Measurements from ENCODE around the gene SLC25A19. TPM values are rescaled to one million over a fixed set of nuclear protein-coding genes. Genes with fewer than 3 reads are reported as not detected.

SLC25A19 gene
- total and polyA plus RNA-seq, 2 experiments from 2014 or later: 17.9 to 22.4 TPM

- TF ChIP-seq, protein P1, sequence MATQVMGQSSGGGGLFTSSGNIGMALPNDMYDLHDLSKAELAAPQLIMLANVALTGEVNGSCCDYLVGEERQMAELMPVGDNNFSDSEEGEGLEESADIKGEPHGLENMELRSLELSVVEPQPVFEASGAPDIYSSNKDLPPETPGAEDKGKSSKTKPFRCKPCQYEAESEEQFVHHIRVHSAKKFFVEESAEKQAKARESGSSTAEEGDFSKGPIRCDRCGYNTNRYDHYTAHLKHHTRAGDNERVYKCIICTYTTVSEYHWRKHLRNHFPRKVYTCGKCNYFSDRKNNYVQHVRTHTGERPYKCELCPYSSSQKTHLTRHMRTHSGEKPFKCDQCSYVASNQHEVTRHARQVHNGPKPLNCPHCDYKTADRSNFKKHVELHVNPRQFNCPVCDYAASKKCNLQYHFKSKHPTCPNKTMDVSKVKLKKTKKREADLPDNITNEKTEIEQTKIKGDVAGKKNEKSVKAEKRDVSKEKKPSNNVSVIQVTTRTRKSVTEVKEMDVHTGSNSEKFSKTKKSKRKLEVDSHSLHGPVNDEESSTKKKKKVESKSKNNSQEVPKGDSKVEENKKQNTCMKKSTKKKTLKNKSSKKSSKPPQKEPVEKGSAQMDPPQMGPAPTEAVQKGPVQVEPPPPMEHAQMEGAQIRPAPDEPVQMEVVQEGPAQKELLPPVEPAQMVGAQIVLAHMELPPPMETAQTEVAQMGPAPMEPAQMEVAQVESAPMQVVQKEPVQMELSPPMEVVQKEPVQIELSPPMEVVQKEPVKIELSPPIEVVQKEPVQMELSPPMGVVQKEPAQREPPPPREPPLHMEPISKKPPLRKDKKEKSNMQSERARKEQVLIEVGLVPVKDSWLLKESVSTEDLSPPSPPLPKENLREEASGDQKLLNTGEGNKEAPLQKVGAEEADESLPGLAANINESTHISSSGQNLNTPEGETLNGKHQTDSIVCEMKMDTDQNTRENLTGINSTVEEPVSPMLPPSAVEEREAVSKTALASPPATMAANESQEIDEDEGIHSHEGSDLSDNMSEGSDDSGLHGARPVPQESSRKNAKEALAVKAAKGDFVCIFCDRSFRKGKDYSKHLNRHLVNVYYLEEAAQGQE (IDR thresholded peaks at IDR 0.05; ENCODE audit: unreplicated experiment): no peak
- no peak for TF ChIP-seq EZH2phosphoT487 (IDR thresholded peaks at IDR 0.05; ENCODE audit: unreplicated experiment)
- TF ChIP-seq ZNF114 (CRISPR knock-in tag; IDR thresholded peaks at IDR 0.05): no peak
Observed at GRCh38 chr17:75317671-75318070, 28.4 kb upstream of the SLC25A19 start (continued).

DNA sequence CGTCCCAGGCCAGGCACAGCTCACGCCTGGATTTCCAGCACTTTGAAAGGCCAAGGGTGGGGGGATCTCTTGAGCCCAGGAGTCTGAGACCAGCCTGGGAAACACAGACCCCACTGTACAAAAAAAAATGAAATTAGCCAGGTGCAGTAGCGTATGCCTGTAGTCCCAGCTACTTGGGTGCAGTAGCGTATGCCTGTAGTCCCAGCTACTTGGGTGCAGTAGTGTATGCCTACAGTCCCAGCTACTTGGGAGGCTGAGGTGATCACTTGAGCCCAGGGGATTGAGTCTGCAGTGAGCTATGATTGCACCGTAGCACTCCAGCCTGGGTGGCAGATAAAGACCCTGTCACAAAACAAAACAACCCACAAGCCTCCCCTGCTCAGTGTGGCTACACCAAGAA, 27.0 kb upstream of the SLC25A19 start:
- Mint-ChIP-seq H3K4me3 (no peak overlapping the region), H3K27me3 (ENCODE audit: insufficient read depth, low read depth, poor library complexity) (peaks cover 15% of the 10 kb centered on the region), H3K4me1 (peaks cover 9% of the 10 kb centered on the region; the same call in 2 of the 3 replicates), H3K9me3 (no peaks in the 10 kb centered on the region), H3K36me3 (ENCODE audit: low read depth) (peaks cover 15% of the 10 kb centered on the region), H3K27ac (no peak overlapping the region)
- ATAC-seq (no peak), DNase-seq (ENCODE audit: low spot score) (no peak)
- Histone ChIP-seq H2AFZ (no peak overlapping the region), H3K9me2 (ENCODE audit: insufficient read depth) (no peaks in the 10 kb centered on the region), H3K27ac (ENCODE audit: low read depth) (0 out of 2 replicates have a peak overlapping the region, but pooled peaks have one; percentile 26), H3F3A (replicated peaks; ENCODE audit: low read depth) (0 out of 2 replicates have a peak, but pooled peaks cover 5% of the 10 kb centered on the region), H3K4me1 (ENCODE audit: insufficient read depth) (peaks cover 11% of the 10 kb centered on the region), H4K20me1 (replicated peaks; ENCODE audit: insufficient read depth) (0 out of 2 replicates have a peak, but pooled peaks cover 3% of the 10 kb centered on the region), H3K79me2 (replicated peaks; ENCODE audit: insufficient read depth) (no peaks in the 10 kb centered on the region), H3K36me3 (ENCODE audit: insufficient read depth) (peaks cover 9% of the 10 kb centered on the region), H3K4me2 (no peak overlapping the region), H3K27me3 (ENCODE audit: insufficient read depth) (no peaks in the 10 kb centered on the region), H3K4me3 (no peak overlapping the region)
- TF ChIP-seq ZNF331 (CRISPR knock-in tag; IDR thresholded peaks at IDR 0.05; ENCODE audit: low read depth): no peak
- TF ChIP-seq ZNF114 (CRISPR knock-in tag; IDR thresholded peaks at IDR 0.05): no peak
- TF ChIP-seq ETS1 (IDR thresholded peaks at IDR 0.05): no peak
- no peak for TF ChIP-seq EZH2phosphoT487 (IDR thresholded peaks at IDR 0.05; ENCODE audit: unreplicated experiment)
- no peak for TF ChIP-seq STAT1 (IDR thresholded peaks at IDR 0.05; ENCODE audit: unreplicated experiment)
- TF ChIP-seq CREB1 (CRISPR knock-in tag; IDR thresholded peaks at IDR 0.05; ENCODE audit: low read depth): no peak
- TF ChIP-seq JUNB (IDR thresholded peaks at IDR 0.05; ENCODE audit: unreplicated experiment): no peak
- no peak for TF ChIP-seq NANOG (IDR thresholded peaks at IDR 0.05; ENCODE audit: borderline replicate concordance)
- no peak for TF ChIP-seq POLR2AphosphoS5 (IDR thresholded peaks at IDR 0.05; ENCODE audit: low read depth)
- TF ChIP-seq EZH2 (IDR thresholded peaks at IDR 0.05; ENCODE audit: low read depth, unreplicated experiment): no peak
- TF ChIP-seq CTCF (conservative IDR thresholded peaks at IDR 0.05; ENCODE audit: low read depth in 2 of 2): no peak
- TF ChIP-seq, protein P2, sequence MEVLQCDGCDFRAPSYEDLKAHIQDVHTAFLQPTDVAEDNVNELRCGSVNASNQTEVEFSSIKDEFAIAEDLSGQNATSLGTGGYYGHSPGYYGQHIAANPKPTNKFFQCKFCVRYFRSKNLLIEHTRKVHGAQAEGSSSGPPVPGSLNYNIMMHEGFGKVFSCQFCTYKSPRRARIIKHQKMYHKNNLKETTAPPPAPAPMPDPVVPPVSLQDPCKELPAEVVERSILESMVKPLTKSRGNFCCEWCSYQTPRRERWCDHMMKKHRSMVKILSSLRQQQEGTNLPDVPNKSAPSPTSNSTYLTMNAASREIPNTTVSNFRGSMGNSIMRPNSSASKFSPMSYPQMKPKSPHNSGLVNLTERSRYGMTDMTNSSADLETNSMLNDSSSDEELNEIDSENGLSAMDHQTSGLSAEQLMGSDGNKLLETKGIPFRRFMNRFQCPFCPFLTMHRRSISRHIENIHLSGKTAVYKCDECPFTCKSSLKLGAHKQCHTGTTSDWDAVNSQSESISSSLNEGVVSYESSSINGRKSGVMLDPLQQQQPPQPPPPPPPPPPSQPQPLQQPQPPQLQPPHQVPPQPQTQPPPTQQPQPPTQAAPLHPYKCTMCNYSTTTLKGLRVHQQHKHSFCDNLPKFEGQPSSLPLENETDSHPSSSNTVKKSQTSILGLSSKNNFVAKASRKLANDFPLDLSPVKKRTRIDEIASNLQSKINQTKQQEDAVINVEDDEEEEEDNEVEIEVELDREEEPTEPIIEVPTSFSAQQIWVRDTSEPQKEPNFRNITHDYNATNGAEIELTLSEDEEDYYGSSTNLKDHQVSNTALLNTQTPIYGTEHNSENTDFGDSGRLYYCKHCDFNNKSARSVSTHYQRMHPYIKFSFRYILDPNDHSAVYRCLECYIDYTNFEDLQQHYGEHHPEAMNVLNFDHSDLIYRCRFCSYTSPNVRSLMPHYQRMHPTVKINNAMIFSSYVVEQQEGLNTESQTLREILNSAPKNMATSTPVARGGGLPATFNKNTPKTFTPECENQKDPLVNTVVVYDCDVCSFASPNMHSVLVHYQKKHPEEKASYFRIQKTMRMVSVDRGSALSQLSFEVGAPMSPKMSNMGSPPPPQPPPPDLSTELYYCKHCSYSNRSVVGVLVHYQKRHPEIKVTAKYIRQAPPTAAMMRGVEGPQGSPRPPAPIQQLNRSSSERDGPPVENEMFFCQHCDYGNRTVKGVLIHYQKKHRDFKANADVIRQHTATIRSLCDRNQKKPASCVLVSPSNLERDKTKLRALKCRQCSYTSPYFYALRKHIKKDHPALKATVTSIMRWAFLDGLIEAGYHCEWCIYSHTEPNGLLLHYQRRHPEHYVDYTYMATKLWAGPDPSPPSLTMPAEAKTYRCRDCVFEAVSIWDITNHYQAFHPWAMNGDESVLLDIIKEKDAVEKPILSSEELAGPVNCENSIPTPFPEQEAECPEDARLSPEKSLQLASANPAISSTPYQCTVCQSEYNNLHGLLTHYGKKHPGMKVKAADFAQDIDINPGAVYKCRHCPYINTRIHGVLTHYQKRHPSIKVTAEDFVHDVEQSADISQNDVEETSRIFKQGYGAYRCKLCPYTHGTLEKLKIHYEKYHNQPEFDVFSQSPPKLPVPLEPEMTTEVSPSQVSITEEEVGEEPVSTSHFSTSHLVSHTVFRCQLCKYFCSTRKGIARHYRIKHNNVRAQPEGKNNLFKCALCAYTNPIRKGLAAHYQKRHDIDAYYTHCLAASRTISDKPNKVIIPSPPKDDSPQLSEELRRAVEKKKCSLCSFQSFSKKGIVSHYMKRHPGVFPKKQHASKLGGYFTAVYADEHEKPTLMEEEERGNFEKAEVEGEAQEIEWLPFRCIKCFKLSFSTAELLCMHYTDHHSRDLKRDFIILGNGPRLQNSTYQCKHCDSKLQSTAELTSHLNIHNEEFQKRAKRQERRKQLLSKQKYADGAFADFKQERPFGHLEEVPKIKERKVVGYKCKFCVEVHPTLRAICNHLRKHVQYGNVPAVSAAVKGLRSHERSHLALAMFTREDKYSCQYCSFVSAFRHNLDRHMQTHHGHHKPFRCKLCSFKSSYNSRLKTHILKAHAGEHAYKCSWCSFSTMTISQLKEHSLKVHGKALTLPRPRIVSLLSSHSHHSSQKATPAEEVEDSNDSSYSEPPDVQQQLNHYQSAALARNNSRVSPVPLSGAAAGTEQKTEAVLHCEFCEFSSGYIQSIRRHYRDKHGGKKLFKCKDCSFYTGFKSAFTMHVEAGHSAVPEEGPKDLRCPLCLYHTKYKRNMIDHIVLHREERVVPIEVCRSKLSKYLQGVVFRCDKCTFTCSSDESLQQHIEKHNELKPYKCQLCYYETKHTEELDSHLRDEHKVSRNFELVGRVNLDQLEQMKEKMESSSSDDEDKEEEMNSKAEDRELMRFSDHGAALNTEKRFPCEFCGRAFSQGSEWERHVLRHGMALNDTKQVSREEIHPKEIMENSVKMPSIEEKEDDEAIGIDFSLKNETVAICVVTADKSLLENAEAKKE (CRISPR knock-in tag; IDR thresholded peaks at IDR 0.05): no peak

Measured in GM23338 (cell line).